OCI-LY7 (cell line): Measurements from ENCODE around the gene MARS1.
A peak's percentile ranks its signal among the peaks of the same experiment; 100 is the strongest.

Source experiments
- EZH2phosphoT487 ChIP-seq: fragments of 200-600 bp; sonication (generic); IDR thresholded peaks from 2 replicates; pipeline ENCODE4 v1.6.1; 2018; ENCODE audit warnings: low read depth, borderline replicate concordance, mild to moderate bottlenecking, mixed run types, antibody characterized with exemption, low read length, moderate library complexity, mixed read lengths
- TF ChIP-seq, protein P1 (sequence below): fragments of 200-600 bp; sonication (generic); conservative IDR thresholded peaks from 2 replicates; pipeline ENCODE4 v1.5.1; 2014; ENCODE audit warnings: mild to moderate bottlenecking, antibody characterized with exemption, low read length, moderate library complexity, mixed read lengths

DNA sequence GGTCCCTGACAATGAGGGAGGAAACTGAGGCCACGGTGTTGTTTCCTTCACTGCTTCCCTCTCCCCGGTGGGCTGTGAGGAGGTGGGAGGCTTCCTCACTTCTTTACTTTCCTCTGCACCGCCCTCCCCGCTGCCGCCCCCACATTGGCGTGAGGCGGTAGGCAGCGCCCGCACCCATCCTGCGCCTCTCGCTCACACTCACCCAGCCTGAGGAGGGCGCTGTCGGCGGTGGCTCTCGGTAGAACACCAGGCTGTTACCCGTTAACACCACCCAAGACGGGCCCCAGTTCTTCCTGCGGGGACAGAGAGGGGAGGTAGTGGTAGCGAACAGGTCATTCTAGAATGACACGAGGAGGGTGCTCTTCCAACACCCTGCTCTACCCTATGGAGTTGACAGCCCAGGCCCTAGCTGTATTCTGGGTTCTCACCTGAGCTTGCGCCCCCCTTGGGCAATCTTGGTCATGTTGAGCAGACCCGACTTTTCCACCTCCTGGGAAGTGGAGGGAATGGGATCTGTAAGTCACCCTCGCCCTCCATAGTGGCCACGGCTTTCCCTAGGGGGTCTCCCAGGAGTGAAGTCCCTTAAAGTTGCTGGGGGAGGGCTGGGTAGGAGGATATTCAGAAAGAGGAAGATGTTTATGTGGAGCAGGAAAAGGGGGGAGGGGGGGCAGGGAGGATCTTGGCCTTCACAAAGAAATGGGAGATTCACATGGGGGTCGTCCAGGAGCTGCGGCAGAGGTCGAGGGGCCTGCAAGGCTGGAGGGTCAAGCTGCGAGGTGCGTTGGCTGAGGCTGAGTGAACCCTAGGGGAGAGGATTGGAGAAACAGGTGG is 11.5 kb upstream of the MARS1 start:
- TF ChIP-seq, protein P1, sequence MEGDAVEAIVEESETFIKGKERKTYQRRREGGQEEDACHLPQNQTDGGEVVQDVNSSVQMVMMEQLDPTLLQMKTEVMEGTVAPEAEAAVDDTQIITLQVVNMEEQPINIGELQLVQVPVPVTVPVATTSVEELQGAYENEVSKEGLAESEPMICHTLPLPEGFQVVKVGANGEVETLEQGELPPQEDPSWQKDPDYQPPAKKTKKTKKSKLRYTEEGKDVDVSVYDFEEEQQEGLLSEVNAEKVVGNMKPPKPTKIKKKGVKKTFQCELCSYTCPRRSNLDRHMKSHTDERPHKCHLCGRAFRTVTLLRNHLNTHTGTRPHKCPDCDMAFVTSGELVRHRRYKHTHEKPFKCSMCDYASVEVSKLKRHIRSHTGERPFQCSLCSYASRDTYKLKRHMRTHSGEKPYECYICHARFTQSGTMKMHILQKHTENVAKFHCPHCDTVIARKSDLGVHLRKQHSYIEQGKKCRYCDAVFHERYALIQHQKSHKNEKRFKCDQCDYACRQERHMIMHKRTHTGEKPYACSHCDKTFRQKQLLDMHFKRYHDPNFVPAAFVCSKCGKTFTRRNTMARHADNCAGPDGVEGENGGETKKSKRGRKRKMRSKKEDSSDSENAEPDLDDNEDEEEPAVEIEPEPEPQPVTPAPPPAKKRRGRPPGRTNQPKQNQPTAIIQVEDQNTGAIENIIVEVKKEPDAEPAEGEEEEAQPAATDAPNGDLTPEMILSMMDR: peak; percentile 91
- TF ChIP-seq EZH2phosphoT487: no peak
